MCF 10A (cell line): ENCODE measurements around the gene TFEC. TPM values are rescaled to one million over a fixed set of nuclear protein-coding genes. Genes with fewer than 3 reads are reported as not detected.

Experiments
- BruUV-seq: library from RNA; stranded (reverse); fragments of 400-500 nt; replicated peaks from 2 replicates; lab custom pipeline; 2021; lab: Mats Ljungman, UMichigan
- CTCF ChIA-PET: fragments of 300-600 bp; sonication (Branson Sonifier 250); formaldehyde crosslinking; extraction: SDS; loops from one replicate; lab custom pipeline; 2021; ENCODE audit warnings: antibody characterized with exemption, inconsistent platforms; lab: Yijun Ruan, JAX
- POLR2A ChIA-PET: fragments of 300-600, 350-650 bp; sonication (Branson Sonifier 250); formaldehyde crosslinking; extraction: SDS; loops from one replicate; lab custom pipeline; 2020; ENCODE audit warnings: antibody characterized with exemption, inconsistent platforms; lab: Yijun Ruan, JAX
- DNase-seq: peaks from one replicate; pipeline ENCODE4 v3.0.0-alpha.2; 2018; ENCODE audit not compliant: unreplicated experiment
- H3K27ac Mint-ChIP-seq: one replicate; pipeline ENCODE4 v1.8.0; 2022; ENCODE audit warnings: mild to moderate bottlenecking, low read depth, mixed read lengths; ENCODE audit not compliant: unreplicated experiment
- H3K27me3 Mint-ChIP-seq: one replicate; pipeline ENCODE4 v1.8.0; 2022; ENCODE audit warnings: mixed read lengths; ENCODE audit not compliant: insufficient read depth, unreplicated experiment
- H3K36me3 Mint-ChIP-seq: one replicate; pipeline ENCODE4 v1.8.0; 2022; ENCODE audit warnings: mild to moderate bottlenecking, moderate library complexity, mixed read lengths; ENCODE audit not compliant: insufficient read depth, unreplicated experiment
- H3K4me1 Mint-ChIP-seq: one replicate; pipeline ENCODE4 v1.8.0; 2022; ENCODE audit warnings: mixed read lengths; ENCODE audit not compliant: insufficient read depth, unreplicated experiment
- H3K4me3 Mint-ChIP-seq: one replicate; pipeline ENCODE4 v1.8.0; 2022; ENCODE audit warnings: mild to moderate bottlenecking, moderate library complexity, mixed read lengths; ENCODE audit not compliant: unreplicated experiment
- H3K9me3 Mint-ChIP-seq: one replicate; pipeline ENCODE4 v1.8.0; 2022; ENCODE audit warnings: mixed read lengths; ENCODE audit not compliant: unreplicated experiment
- CTCF ChIP-seq: fragments of 200-600 bp; IDR thresholded peaks from one replicate; pipeline ENCODE4 v1.8.0; 2022; ENCODE audit warnings: antibody characterized with exemption, mild to moderate bottlenecking; ENCODE audit not compliant: unreplicated experiment
- intact Hi-C: fragments of 100-400 bp; cut with micrococcal nuclease; formaldehyde crosslinking; loops from 2 replicates; pipeline ENCODE4 v1.14.1; 2022
- total RNA-seq: library from RNA; stranded (reverse); gene quantifications from 2 replicates; pipeline ENCODE4 v1.2.3, GENCODE V29; 2022

TFEC gene
- total RNA-seq, 1 experiment from 2014 or later: not detected

- no peak for TF ChIP-seq CTCF
- Mint-ChIP-seq H3K27ac (no peak overlapping the region), H3K9me3 (no peaks in the 10 kb centered on the region), H3K4me3 (no peak overlapping the region), H3K4me1 (no peaks in the 10 kb centered on the region), H3K27me3 (peaks cover 45% of the 10 kb centered on the region), H3K36me3 (no peaks in the 10 kb centered on the region)
- CTCF ChIA-PET: no interaction called here
- no TSS peak for BruUV-seq
- no peak for DNase-seq
- POLR2A ChIA-PET: no interaction called here
- intact Hi-C loops: no loop called here
Measured at GRCh38 chr7:115973406-115973805, 57.2 kb downstream of the TFEC start.

- Mint-ChIP-seq H3K27ac (no peak overlapping the region), H3K9me3 (no peaks in the 10 kb centered on the region), H3K36me3 (no peaks in the 10 kb centered on the region), H3K4me3 (no peak overlapping the region), H3K27me3 (peaks cover 51% of the 10 kb centered on the region), H3K4me1 (no peaks in the 10 kb centered on the region)
- CTCF ChIA-PET: no interaction called here
- no peak for DNase-seq
- no peak for TF ChIP-seq CTCF
- BruUV-seq: no TSS peak
- intact Hi-C loops: no loop called here
- POLR2A ChIA-PET: no interaction called here
Measured at GRCh38 chr7:115971506-115971905, 59.1 kb downstream of the TFEC start.

GRCh38 chr7:115968596-115968995 is 62.0 kb downstream of the TFEC start:
- H3K27ac Mint-ChIP-seq: no peak overlapping the region
- H3K9me3 Mint-ChIP-seq: no peaks in the 10 kb centered on the region
- no peak for TF ChIP-seq CTCF
- POLR2A ChIA-PET: no interaction called here
- no peak for DNase-seq
- CTCF ChIA-PET: no interaction called here
- no peak overlapping the region for H3K4me3 Mint-ChIP-seq
- no peaks in the 10 kb centered on the region for H3K36me3 Mint-ChIP-seq
- intact Hi-C loops: no loop called here
- no TSS peak for BruUV-seq
- peaks cover 78% of the 10 kb centered on the region for H3K27me3 Mint-ChIP-seq
- no peaks in the 10 kb centered on the region for H3K4me1 Mint-ChIP-seq

- H3K27ac Mint-ChIP-seq: no peak overlapping the region
- CTCF ChIA-PET: no interaction called here
Measured at GRCh38 chr7:115968171-115968570, 62.4 kb downstream of the TFEC start.

More at GRCh38 chr7:115968171-115968570, 62.4 kb downstream of the TFEC start:
- Mint-ChIP-seq H3K4me1 (no peaks in the 10 kb centered on the region), H3K4me3 (no peak overlapping the region), H3K36me3 (no peaks in the 10 kb centered on the region), H3K9me3 (no peaks in the 10 kb centered on the region), H3K27me3 (peaks cover 82% of the 10 kb centered on the region)
- no TSS peak for BruUV-seq
- DNase-seq: no peak
- POLR2A ChIA-PET: no interaction called here
- no peak for TF ChIP-seq CTCF
- intact Hi-C loops: no loop called here
